GM18502 (cell line): ENCODE data around the gene CLPTM1.
"Not testable (repeated sequence)": the region's sequence is repeated elsewhere in the genome, so short reads cannot be mapped to it uniquely, and the experiment has no call there.

Experiments
- ATAC-seq: cut with Tn5 transposase; IDR thresholded peaks from one replicate; pipeline ENCODE4 v1.9.1; 2021; ENCODE audit warnings: mild to moderate bottlenecking; ENCODE audit not compliant: unreplicated experiment, poor library complexity

CLPTM1 gene

GRCh38 chr19:44954649-44955504, at the start of gene CLPTM1:
TSS of gene CLPTM1 (plus strand) at chr19:44955380. CDS start at chr19:44955396, 16 bp downstream.
- peak; percentile 86 for ATAC-seq

GRCh38 chr19:44905437-44906160, 49.6 kb upstream of the CLPTM1 start, which contains the start of gene APOE:
TSS of gene APOE (plus strand) at chr19:44905796. CDS start at chr19:44906625, 829 bp downstream.
- no peak for ATAC-seq

GRCh38 chr19:44907613-44908012, 47.6 kb upstream of the CLPTM1 start:
- no peak for ATAC-seq

- ATAC-seq = no peak
Measured at GRCh38 chr19:44908074-44908835, 46.9 kb upstream of the CLPTM1 start.

- ATAC-seq = no peak
Measured at GRCh38 chr19:44908836-44909261, 46.3 kb upstream of the CLPTM1 start.

GRCh38 chr19:44909775-44910174, 45.4 kb upstream of the CLPTM1 start:
- ATAC-seq = no peak

- not testable (repeated sequence) for ATAC-seq
Measured at GRCh38 chr19:44911896-44912295, 43.3 kb upstream of the CLPTM1 start.

- no peak for ATAC-seq
Measured at GRCh38 chr19:44912854-44913253, 42.3 kb upstream of the CLPTM1 start.

GRCh38 chr19:44913512-44914432, 41.4 kb upstream of the CLPTM1 start:
- not testable (repeated sequence) for ATAC-seq

GRCh38 chr19:44914433-44915206, 40.6 kb upstream of the CLPTM1 start, which contains the start of gene APOC1:
TSS of gene APOC1 (plus strand) at chr19:44914608. CDS start at chr19:44914892, 284 bp downstream.
- ATAC-seq = peak; percentile 92

GRCh38 chr19:44924243-44924725, 30.9 kb upstream of the CLPTM1 start:
- no peak for ATAC-seq

- ATAC-seq = no peak
Measured at GRCh38 chr19:44925114-44925891, 29.9 kb upstream of the CLPTM1 start.

GRCh38 chr19:44926245-44927077, 28.7 kb upstream of the CLPTM1 start:
- not testable (repeated sequence) for ATAC-seq

- no peak for ATAC-seq
Measured at GRCh38 chr19:44927746-44928145, 27.4 kb upstream of the CLPTM1 start.

GRCh38 chr19:44930088-44930487, 25.1 kb upstream of the CLPTM1 start:
- no peak for ATAC-seq

- ATAC-seq = no peak
Measured at GRCh38 chr19:44931541-44931940, 23.6 kb upstream of the CLPTM1 start.

- ATAC-seq = no peak
Measured at GRCh38 chr19:44939668-44940067, 15.5 kb upstream of the CLPTM1 start.
